IPS-NIHi11 (cell line): Measurements from ENCODE around the gene ZCCHC14.

Experiments used
- DNase-seq: peaks from one replicate; pipeline ENCODE4 v3.0.0; 2012; ENCODE audit warnings: mixed read lengths, low spot score

The ZCCHC14 gene

GRCh38 chr16:87431926-87432325 is 60.9 kb downstream of the ZCCHC14 start:
- no peak for DNase-seq

- peak; percentile 31 for DNase-seq
Observed at GRCh38 chr16:87426423-87427215, 66.2 kb downstream of the ZCCHC14 start.

GRCh38 chr16:87425941-87426340 is 66.9 kb downstream of the ZCCHC14 start:
- DNase-seq: no peak

GRCh38 chr16:87424266-87424665 is 68.6 kb downstream of the ZCCHC14 start:
- no peak for DNase-seq

GRCh38 chr16:87423429-87423828 is 69.4 kb downstream of the ZCCHC14 start:
- no peak for DNase-seq

- no peak for DNase-seq
Observed at GRCh38 chr16:87422106-87422505, 70.7 kb downstream of the ZCCHC14 start.

- no peak for DNase-seq
Observed at GRCh38 chr16:87421003-87421912, 71.6 kb downstream of the ZCCHC14 start.

- DNase-seq: no peak
Observed at GRCh38 chr16:87420026-87421002, 72.5 kb downstream of the ZCCHC14 start.

GRCh38 chr16:87418644-87419043 is 74.2 kb downstream of the ZCCHC14 start:
- DNase-seq: no peak

GRCh38 chr16:87418216-87418615 is 74.6 kb downstream of the ZCCHC14 start:
- no peak for DNase-seq

- no peak for DNase-seq
Observed at GRCh38 chr16:87417528-87417910, 75.3 kb downstream of the ZCCHC14 start.

- no peak for DNase-seq
Observed at GRCh38 chr16:87416826-87417527, 75.8 kb downstream of the ZCCHC14 start.

- DNase-seq: no peak
Observed at GRCh38 chr16:87415441-87415840, 77.4 kb downstream of the ZCCHC14 start.

GRCh38 chr16:87414251-87414680 is 78.6 kb downstream of the ZCCHC14 start:
- DNase-seq: no peak

GRCh38 chr16:87412996-87413421 is 79.8 kb downstream of the ZCCHC14 start:
- DNase-seq: no peak

- no peak for DNase-seq
Observed at GRCh38 chr16:87412371-87412995, 80.3 kb downstream of the ZCCHC14 start.

- DNase-seq: no peak
Observed at GRCh38 chr16:87411375-87412271, 81.2 kb downstream of the ZCCHC14 start.

- DNase-seq: peak; percentile 48
Observed at GRCh38 chr16:87410968-87411367, 81.9 kb downstream of the ZCCHC14 start.

GRCh38 chr16:87410530-87410929 is 82.3 kb downstream of the ZCCHC14 start:
- DNase-seq: no peak

- DNase-seq: no peak
Observed at GRCh38 chr16:87409781-87410180, 83.0 kb downstream of the ZCCHC14 start.
